Prostate gland (tissue), 2 donors: ENCODE measurements around the gene SUN3.

Source experiments
- POLR2A ChIP-seq: fragments of 450-650 bp; IDR thresholded peaks from one replicate; pipeline ENCODE4 v1.6.1; 2016; ENCODE audit warnings: antibody characterized with exemption, mild to moderate bottlenecking
- POLR2AphosphoS5 ChIP-seq: sonication (generic); formaldehyde crosslinking; IDR thresholded peaks from one replicate; pipeline ENCODE4 v1.6.1; 2017; ENCODE audit warnings: antibody characterized with exemption
- TF ChIP-seq, protein P1 (sequence below), 4 experiments: fragments of 200-600 bp in 2 of 4; fragments of 450-650 bp in 2 of 4; sonication (generic) in 2 of 4; IDR thresholded peaks; 1 replicate in 3 of 4; 2 replicates in 1 of 4; pipeline ENCODE4 v1.5.1; 2016 to 2019; ENCODE audit warnings: antibody characterized with exemption in 4 of 4, mild to moderate bottlenecking in 2 of 4, moderate library complexity in 2 of 4

DNA sequence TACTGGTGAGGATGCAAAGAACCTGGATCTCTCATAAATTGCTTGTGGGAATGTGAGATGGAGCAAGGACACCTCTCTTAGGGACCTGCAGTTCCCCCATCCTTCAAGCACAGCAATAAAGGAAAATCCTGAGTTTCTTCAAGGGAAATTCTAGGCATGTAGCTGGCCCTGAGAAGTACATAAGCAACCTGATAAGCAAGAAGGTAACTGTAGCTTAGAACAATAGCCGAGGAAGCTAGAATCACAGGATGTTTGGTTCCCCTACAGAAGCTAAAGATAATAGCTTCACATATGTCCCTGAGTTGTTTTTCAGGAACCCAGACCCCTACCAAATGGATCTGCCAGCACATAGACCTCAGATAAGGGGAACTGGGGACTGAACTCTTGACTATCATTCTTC is 48.5 kb upstream of the SUN3 start:
- TF ChIP-seq, protein P1, sequence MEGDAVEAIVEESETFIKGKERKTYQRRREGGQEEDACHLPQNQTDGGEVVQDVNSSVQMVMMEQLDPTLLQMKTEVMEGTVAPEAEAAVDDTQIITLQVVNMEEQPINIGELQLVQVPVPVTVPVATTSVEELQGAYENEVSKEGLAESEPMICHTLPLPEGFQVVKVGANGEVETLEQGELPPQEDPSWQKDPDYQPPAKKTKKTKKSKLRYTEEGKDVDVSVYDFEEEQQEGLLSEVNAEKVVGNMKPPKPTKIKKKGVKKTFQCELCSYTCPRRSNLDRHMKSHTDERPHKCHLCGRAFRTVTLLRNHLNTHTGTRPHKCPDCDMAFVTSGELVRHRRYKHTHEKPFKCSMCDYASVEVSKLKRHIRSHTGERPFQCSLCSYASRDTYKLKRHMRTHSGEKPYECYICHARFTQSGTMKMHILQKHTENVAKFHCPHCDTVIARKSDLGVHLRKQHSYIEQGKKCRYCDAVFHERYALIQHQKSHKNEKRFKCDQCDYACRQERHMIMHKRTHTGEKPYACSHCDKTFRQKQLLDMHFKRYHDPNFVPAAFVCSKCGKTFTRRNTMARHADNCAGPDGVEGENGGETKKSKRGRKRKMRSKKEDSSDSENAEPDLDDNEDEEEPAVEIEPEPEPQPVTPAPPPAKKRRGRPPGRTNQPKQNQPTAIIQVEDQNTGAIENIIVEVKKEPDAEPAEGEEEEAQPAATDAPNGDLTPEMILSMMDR (IDR thresholded peaks at IDR 0.05): no peak
- TF ChIP-seq POLR2AphosphoS5 (no peak), POLR2A (no peak)
